PC-3 (cell line): ENCODE results near the gene DNAJB9. TPM values are rescaled to one million over a fixed set of nuclear protein-coding genes. Genes with fewer than 3 reads are reported as not detected.

Experiments
- ATAC-seq: fragments of 200-7000 bp; cut with Tn5 transposase; 2 replicates; pipeline ENCODE4 v1.9.1; 2020; ENCODE audit warnings: mild to moderate bottlenecking, moderate library complexity
- BruUV-seq: library from RNA; stranded (reverse); fragments of 400-500 nt; replicated peaks from 2 replicates; lab custom pipeline; 2021; lab: Mats Ljungman, UMichigan
- CTCF ChIA-PET: fragments of 300-600 bp; sonication (Branson Sonifier 250); formaldehyde crosslinking; loops from one replicate; lab custom pipeline; 2022; ENCODE audit warnings: antibody characterized with exemption; lab: Charles Lee
- POLR2A ChIA-PET: fragments of 300-600 bp; sonication (Branson Sonifier 250); formaldehyde crosslinking; loops from one replicate; lab custom pipeline; 2022; ENCODE audit warnings: antibody characterized with exemption; ENCODE audit not compliant: unreplicated experiment; lab: Charles Lee
- DNase-seq: peaks from one replicate; pipeline ENCODE4 v3.0.0-alpha.2; 2015
- H2AFZ ChIP-seq: fragments of 300-600 bp; sonication (generic); 2 replicates; pipeline ENCODE4 v1.6.0; 2016; ENCODE audit warnings: antibody characterized with exemption, low read length
- H3F3A ChIP-seq: fragments of 300-600 bp; sonication (generic); one replicate; pipeline ENCODE4 v1.6.0; 2017; ENCODE audit warnings: antibody characterized with exemption, low read length, control low read depth, mild to moderate bottlenecking; ENCODE audit not compliant: unreplicated experiment
- H3K27ac ChIP-seq: fragments of 300-600 bp; sonication (generic); 2 replicates; pipeline ENCODE4 v1.5.1; 2016; ENCODE audit warnings: mild to moderate bottlenecking, low read length
- H3K27me3 ChIP-seq: fragments of 300-600 bp; sonication (generic); 2 replicates; pipeline ENCODE4 v1.6.1; 2016; ENCODE audit warnings: low read length, mixed read lengths
- H3K36me3 ChIP-seq: fragments of 300-600 bp; sonication (generic); 2 replicates; pipeline ENCODE4 v1.6.1; 2016; ENCODE audit warnings: low read depth, mixed run types, low read length, mixed read lengths
- H3K4me1 ChIP-seq: fragments of 300-600 bp; sonication (generic); 2 replicates; pipeline ENCODE4 v1.5.1; 2016; ENCODE audit warnings: low read length; ENCODE audit not compliant: insufficient read depth
- H3K4me2 ChIP-seq: fragments of 300-600 bp; sonication (generic); 2 replicates; pipeline ENCODE4 v1.6.0; 2016; ENCODE audit warnings: low read length
- H3K4me3 ChIP-seq: fragments of 300-600 bp; sonication (generic); 2 replicates; pipeline ENCODE4 v1.5.1; 2016; ENCODE audit warnings: mild to moderate bottlenecking, low read length, mixed read lengths
- H3K79me2 ChIP-seq: fragments of 300-600 bp; sonication (generic); 2 replicates; pipeline ENCODE4 v1.6.1; 2017; ENCODE audit warnings: low read length, mixed read lengths
- H3K9ac ChIP-seq: fragments of 300-600 bp; sonication (generic); 2 replicates; pipeline ENCODE4 v1.6.0; 2016; ENCODE audit warnings: mild to moderate bottlenecking, low read length
- H3K9me2 ChIP-seq: fragments of 300-600 bp; sonication (generic); replicated peaks from 2 replicates; pipeline ENCODE4 v1.6.1; 2016; ENCODE audit warnings: mixed run types, low read length, mixed read lengths
- H3K9me3 ChIP-seq: fragments of 300-600 bp; sonication (generic); 2 replicates; pipeline ENCODE4 v1.6.1; 2016; ENCODE audit warnings: low read length, mixed read lengths
- H4K20me1 ChIP-seq: fragments of 300-600 bp; sonication (generic); 2 replicates; pipeline ENCODE4 v1.6.1; 2016; ENCODE audit warnings: low read length, mixed read lengths
- EZH2 ChIP-seq: fragments of 300-600 bp; sonication (generic); IDR thresholded peaks from one replicate; pipeline ENCODE4 v1.6.1; 2017; ENCODE audit warnings: antibody characterized with exemption, mild to moderate bottlenecking, low read length; ENCODE audit not compliant: unreplicated experiment
- EZH2phosphoT487 ChIP-seq: fragments of 300-600 bp; sonication (generic); IDR thresholded peaks from 2 replicates; pipeline ENCODE4 v1.6.1; 2018; ENCODE audit warnings: mild to moderate bottlenecking, antibody characterized with exemption, low read length, borderline replicate concordance
- intact Hi-C: fragments of 100-400 bp; cut with micrococcal nuclease; formaldehyde crosslinking; loops from 2 replicates; pipeline ENCODE4 v1.9.0; 2023
- total RNA-seq: library from RNA; depleted of rRNA; stranded (reverse); fragments of >200 nt; gene quantifications from 2 replicates; pipeline ENCODE4 v1.2.3, GENCODE V29; 2014
- TF ChIP-seq, protein P1 (sequence below): fragments of 300-600 bp; sonication (generic); conservative IDR thresholded peaks from 2 replicates; pipeline ENCODE4 v1.5.1; 2017; ENCODE audit warnings: antibody characterized with exemption, low read depth, mild to moderate bottlenecking, low read length

Gene DNAJB9
- total RNA-seq, 1 experiment from 2014 or later = 24.0 TPM

DNA sequence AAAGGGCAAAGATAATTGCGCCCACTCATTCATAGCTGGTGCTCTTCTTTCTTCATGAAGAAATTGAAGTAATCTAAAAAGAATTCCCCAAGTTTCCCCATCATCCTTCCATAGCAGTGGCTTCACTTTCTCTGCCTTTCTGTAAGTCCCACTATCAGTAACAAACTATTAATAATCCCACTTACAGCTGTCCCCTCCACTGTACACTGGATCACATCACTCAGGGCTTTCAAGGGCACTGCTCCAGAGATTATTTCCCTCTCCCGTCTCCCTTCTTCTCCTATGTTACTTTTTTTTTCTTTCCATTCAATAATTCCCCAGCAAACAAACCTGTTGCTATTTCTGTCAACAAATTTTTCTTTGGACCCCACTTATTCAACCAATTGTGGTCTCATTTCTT, 16.2 kb downstream of the DNAJB9 start:
- intact Hi-C loops = no loop called here
- no peaks in the 10 kb centered on the region for H3K79me2 ChIP-seq
- no peak overlapping the region for H3K9ac ChIP-seq
- CTCF ChIA-PET = no interaction called here
- no peaks in the 10 kb centered on the region for H3F3A ChIP-seq
- TF ChIP-seq, protein P1, sequence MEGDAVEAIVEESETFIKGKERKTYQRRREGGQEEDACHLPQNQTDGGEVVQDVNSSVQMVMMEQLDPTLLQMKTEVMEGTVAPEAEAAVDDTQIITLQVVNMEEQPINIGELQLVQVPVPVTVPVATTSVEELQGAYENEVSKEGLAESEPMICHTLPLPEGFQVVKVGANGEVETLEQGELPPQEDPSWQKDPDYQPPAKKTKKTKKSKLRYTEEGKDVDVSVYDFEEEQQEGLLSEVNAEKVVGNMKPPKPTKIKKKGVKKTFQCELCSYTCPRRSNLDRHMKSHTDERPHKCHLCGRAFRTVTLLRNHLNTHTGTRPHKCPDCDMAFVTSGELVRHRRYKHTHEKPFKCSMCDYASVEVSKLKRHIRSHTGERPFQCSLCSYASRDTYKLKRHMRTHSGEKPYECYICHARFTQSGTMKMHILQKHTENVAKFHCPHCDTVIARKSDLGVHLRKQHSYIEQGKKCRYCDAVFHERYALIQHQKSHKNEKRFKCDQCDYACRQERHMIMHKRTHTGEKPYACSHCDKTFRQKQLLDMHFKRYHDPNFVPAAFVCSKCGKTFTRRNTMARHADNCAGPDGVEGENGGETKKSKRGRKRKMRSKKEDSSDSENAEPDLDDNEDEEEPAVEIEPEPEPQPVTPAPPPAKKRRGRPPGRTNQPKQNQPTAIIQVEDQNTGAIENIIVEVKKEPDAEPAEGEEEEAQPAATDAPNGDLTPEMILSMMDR = no peak
- no peak overlapping the region for H3K4me3 ChIP-seq
- POLR2A ChIA-PET = no interaction called here
- peaks cover 14% of the 10 kb centered on the region; the same call in 1 of the 2 replicates for H3K4me1 ChIP-seq
- no TSS peak for BruUV-seq
- no peak overlapping the region for H3K4me2 ChIP-seq
- DNase-seq (no peak), ATAC-seq (no peak)
- H4K20me1 ChIP-seq = no peaks in the 10 kb centered on the region
- H3K9me3 ChIP-seq = no peaks in the 10 kb centered on the region
- no peak overlapping the region for H2AFZ ChIP-seq
- no peaks in the 10 kb centered on the region for H3K36me3 ChIP-seq
- no peaks in the 10 kb centered on the region for H3K27me3 ChIP-seq
- no peak overlapping the region for H3K27ac ChIP-seq
- H3K9me2 ChIP-seq = no peaks in the 10 kb centered on the region

DNA sequence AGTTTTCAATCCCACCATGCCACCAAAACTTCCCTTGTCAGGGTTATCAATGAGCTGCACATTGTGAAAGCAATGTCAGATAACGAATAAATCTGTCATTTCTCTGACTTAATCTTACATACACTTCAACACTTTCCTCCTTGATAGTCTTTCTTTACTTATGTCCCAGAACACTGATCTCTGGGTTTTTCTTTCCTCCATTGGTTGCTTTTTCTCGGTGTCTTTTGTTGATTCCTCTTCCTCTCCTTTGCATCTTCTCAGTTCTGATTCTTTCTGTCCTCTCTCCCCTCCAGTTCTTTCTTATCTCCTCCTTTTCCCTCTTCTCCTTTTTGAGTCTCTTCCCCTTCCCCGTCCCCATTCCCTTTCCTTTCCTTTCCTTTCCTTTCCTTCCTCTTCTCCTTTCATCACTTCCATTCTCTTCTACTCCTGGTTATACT, 16.6 kb downstream of the DNAJB9 start:
- Histone ChIP-seq H3K36me3 (no peaks in the 10 kb centered on the region), H3K79me2 (no peaks in the 10 kb centered on the region), H3K27me3 (no peaks in the 10 kb centered on the region), H2AFZ (no peak overlapping the region), H3K4me1 (peaks cover 14% of the 10 kb centered on the region; the same call in 1 of the 2 replicates), H3K27ac (no peak overlapping the region), H3K9me2 (no peaks in the 10 kb centered on the region), H3K9me3 (no peaks in the 10 kb centered on the region), H3K4me3 (no peak overlapping the region), H4K20me1 (no peaks in the 10 kb centered on the region), H3K9ac (no peak overlapping the region), H3F3A (no peaks in the 10 kb centered on the region), H3K4me2 (no peak overlapping the region)
- DNase-seq = no peak
- ATAC-seq = no peak
- BruUV-seq = no TSS peak
- CTCF ChIA-PET = no interaction called here
- POLR2A ChIA-PET = no interaction called here
- intact Hi-C loops = no loop called here
- no peak for TF ChIP-seq EZH2
- TF ChIP-seq, protein P1 = no peak
- no peak for TF ChIP-seq EZH2phosphoT487

DNA sequence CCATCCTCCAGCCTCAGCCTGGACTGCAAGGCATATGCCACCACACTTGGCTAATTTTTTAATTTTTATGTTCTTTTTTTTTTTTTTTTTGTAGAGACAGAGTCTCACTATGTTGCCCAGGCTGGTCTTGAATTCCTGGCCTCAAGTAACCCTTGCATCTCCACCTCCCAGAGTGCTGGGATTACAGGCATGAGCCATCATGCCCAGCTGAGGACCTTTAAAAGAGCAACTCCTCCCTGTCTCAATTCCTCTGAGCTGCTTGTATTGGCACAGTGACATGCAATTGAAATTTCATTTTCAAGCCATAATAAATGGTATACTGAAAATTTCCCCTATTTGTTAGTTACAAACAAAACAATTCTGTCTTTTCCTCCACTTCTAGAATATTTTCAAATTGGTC, 19.5 kb downstream of the DNAJB9 start:
- ChIA-PET CTCF (no interaction called here), POLR2A (no interaction called here)
- Histone ChIP-seq H3K27ac (no peak overlapping the region), H3K27me3 (no peaks in the 10 kb centered on the region), H3K4me2 (no peak overlapping the region), H3F3A (no peaks in the 10 kb centered on the region), H3K79me2 (no peaks in the 10 kb centered on the region), H4K20me1 (no peaks in the 10 kb centered on the region), H3K4me3 (no peak overlapping the region), H3K4me1 (peaks cover 3% of the 10 kb centered on the region; the same call in 1 of the 2 replicates), H3K9ac (no peak overlapping the region), H3K9me2 (no peaks in the 10 kb centered on the region), H3K9me3 (no peaks in the 10 kb centered on the region), H2AFZ (no peak overlapping the region), H3K36me3 (no peaks in the 10 kb centered on the region)
- BruUV-seq = no TSS peak
- no peak for DNase-seq
- ATAC-seq = no peak
- no peak for TF ChIP-seq EZH2
- TF ChIP-seq, protein P1 = no peak
- intact Hi-C loops = no loop called here
